Nephron progenitor cell (in vitro differentiated cells): ENCODE measurements around the gene CARD10.

ENCODE experiments used
- DNase-seq: peaks from one replicate; pipeline ENCODE4 v3.0.0; 2021
- H3K27ac Mint-ChIP-seq: 2 replicates; pipeline ENCODE4 v1.8.0; 2021; ENCODE audit warnings: mild to moderate bottlenecking, moderate library complexity, mixed read lengths
- H3K27me3 Mint-ChIP-seq: 2 replicates; pipeline ENCODE4 v1.8.0; 2021; ENCODE audit warnings: mild to moderate bottlenecking, low read depth, mixed read lengths; ENCODE audit not compliant: poor library complexity
- H3K36me3 Mint-ChIP-seq: 2 replicates; pipeline ENCODE4 v1.8.0; 2021; ENCODE audit warnings: low read depth, mixed read lengths
- H3K4me1 Mint-ChIP-seq: 2 replicates; pipeline ENCODE4 v1.8.0; 2021; ENCODE audit warnings: mixed read lengths
- H3K4me3 Mint-ChIP-seq: 2 replicates; pipeline ENCODE4 v1.8.0; 2021; ENCODE audit warnings: mild to moderate bottlenecking, moderate library complexity, mixed read lengths
- H3K9me3 Mint-ChIP-seq: 2 replicates; pipeline ENCODE4 v1.8.0; 2021; ENCODE audit warnings: mild to moderate bottlenecking, moderate library complexity, mixed read lengths
- CTCF ChIP-seq: fragments of 200-600 bp; sonication (generic); IDR thresholded peaks from 2 replicates; pipeline ENCODE4 v1.5.0; 2021; ENCODE audit warnings: antibody characterized with exemption

Gene CARD10

DNA sequence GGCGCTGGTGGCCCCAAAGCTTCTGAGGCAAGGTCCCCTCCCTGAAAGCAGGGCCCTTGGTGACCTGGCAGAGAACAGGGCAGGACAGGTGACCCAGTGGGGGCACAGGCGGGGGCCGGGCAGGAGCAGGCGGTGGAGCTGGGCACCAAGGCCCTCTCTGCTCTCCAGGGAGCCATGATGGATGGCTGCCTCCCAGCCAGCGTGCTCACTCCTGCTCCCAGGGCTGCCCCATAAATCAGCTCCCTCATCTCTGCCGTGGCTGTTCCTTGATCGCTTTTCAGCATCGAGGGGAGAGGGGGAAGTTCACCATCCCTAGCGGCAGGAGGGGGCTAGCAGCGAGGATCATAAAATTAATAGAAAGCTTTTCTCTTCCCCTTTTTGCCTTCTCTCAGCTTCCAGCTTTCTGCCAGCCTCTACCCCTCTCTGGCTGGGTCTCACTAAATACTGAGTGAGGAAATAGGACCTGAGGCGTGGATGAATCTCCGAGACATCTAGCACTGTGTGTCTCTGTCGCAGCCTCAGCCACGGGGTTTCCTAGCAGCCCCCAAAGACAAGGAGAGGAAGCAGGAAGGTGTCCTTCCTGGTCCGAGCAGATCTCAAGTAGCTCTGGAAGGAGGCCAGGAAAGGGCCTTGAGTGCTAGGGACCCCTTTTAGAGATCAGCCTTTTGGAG lies 69.7 kb downstream of the CARD10 start:
- Mint-ChIP-seq H3K9me3 (peaks cover 11% of the 10 kb centered on the region), H3K27ac (no peak overlapping the region), H3K4me3 (no peak overlapping the region), H3K27me3 (peaks cover 45% of the 10 kb centered on the region), H3K36me3 (no peaks in the 10 kb centered on the region), H3K4me1 (peaks cover 25% of the 10 kb centered on the region)
- no peak for TF ChIP-seq CTCF
- DNase-seq = peak; percentile 66

DNA sequence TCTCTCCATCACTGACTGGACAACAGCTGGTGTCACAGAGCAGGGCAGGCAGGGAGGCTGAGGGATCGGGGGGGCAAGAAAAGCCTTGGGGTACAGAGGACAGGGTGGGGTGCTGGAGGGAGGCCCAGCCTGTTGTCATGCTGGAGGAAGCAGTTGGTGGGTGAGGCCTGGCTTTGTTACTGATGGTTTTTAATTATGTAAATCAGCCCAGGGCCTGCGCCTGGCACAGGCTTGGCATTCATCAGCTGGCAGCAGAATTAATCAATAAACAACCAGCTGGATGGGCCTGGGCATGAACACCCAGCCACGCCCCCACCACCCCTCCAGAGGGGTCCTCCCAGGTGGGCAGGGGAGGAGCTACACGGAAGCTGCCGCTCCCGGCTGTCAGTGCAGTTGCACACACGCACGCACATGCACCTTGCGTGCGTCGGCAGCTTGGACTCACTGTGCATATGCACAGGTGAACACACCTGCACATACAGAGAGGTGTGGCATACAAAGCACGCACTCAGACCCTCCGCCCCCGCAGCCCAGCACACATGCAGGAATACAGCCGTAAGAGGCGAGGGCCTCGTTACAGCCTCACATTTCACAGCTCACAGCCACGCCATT lies 70.6 kb downstream of the CARD10 start:
- Mint-ChIP-seq H3K27ac (peak overlapping the region; percentile 52), H3K36me3 (no peaks in the 10 kb centered on the region), H3K9me3 (peaks cover 11% of the 10 kb centered on the region), H3K4me3 (no peak overlapping the region), H3K27me3 (peaks cover 43% of the 10 kb centered on the region), H3K4me1 (peaks cover 25% of the 10 kb centered on the region)
- no peak for TF ChIP-seq CTCF
- no peak for DNase-seq

GRCh38 chr22:37445501-37445900 lies 73.7 kb downstream of the CARD10 start:
- H3K4me1 Mint-ChIP-seq = peaks cover 35% of the 10 kb centered on the region
- no peak overlapping the region for H3K4me3 Mint-ChIP-seq
- peaks cover 49% of the 10 kb centered on the region for H3K27me3 Mint-ChIP-seq
- DNase-seq = no peak
- no peak overlapping the region for H3K27ac Mint-ChIP-seq
- TF ChIP-seq CTCF = no peak
- H3K36me3 Mint-ChIP-seq = no peaks in the 10 kb centered on the region
- peaks cover 17% of the 10 kb centered on the region for H3K9me3 Mint-ChIP-seq

- TF ChIP-seq CTCF = no peak
- H3K36me3 Mint-ChIP-seq = no peaks in the 10 kb centered on the region
- H3K27me3 Mint-ChIP-seq = peaks cover 59% of the 10 kb centered on the region
- DNase-seq = no peak
- no peak overlapping the region for H3K4me3 Mint-ChIP-seq
- peaks cover 20% of the 10 kb centered on the region for H3K9me3 Mint-ChIP-seq
- peaks cover 20% of the 10 kb centered on the region for H3K4me1 Mint-ChIP-seq
- no peak overlapping the region for H3K27ac Mint-ChIP-seq
Observed at GRCh38 chr22:37443977-37444376, 75.2 kb downstream of the CARD10 start.

- Mint-ChIP-seq H3K36me3 (no peaks in the 10 kb centered on the region), H3K4me1 (peaks cover 13% of the 10 kb centered on the region), H3K27ac (no peak overlapping the region), H3K27me3 (peaks cover 63% of the 10 kb centered on the region), H3K4me3 (no peak overlapping the region), H3K9me3 (peaks cover 20% of the 10 kb centered on the region)
- DNase-seq = no peak
- no peak for TF ChIP-seq CTCF
Observed at GRCh38 chr22:37443086-37443485, 76.1 kb downstream of the CARD10 start.

- no peak overlapping the region for H3K4me3 Mint-ChIP-seq
- peaks cover 20% of the 10 kb centered on the region for H3K9me3 Mint-ChIP-seq
- H3K36me3 Mint-ChIP-seq = no peaks in the 10 kb centered on the region
- H3K27me3 Mint-ChIP-seq = peaks cover 63% of the 10 kb centered on the region
- no peak overlapping the region for H3K27ac Mint-ChIP-seq
- no peak for DNase-seq
- TF ChIP-seq CTCF = no peak
- peaks cover 10% of the 10 kb centered on the region for H3K4me1 Mint-ChIP-seq
Observed at GRCh38 chr22:37442537-37442936, 76.7 kb downstream of the CARD10 start.
